C1 segment of cervical spinal cord (tissue), 14 donors: Measurements from ENCODE around the gene XYLT1.

Source experiments
- DNase-seq, 14 donors: peaks; one replicate each; lab custom pipeline; 2025; lab: John Stamatoyannopoulos, UW

XYLT1 gene

GRCh38 chr16:17160285-17160853 is 310.4 kb downstream of the XYLT1 start:
- peak in 1 of 14 donors; percentile 13 for DNase-seq

- DNase-seq: no peak
Measured at GRCh38 chr16:17159617-17160016, 311.1 kb downstream of the XYLT1 start.

GRCh38 chr16:17155936-17156335 is 314.8 kb downstream of the XYLT1 start:
- DNase-seq: no peak

GRCh38 chr16:17155485-17155884 is 315.3 kb downstream of the XYLT1 start:
- no peak for DNase-seq

- DNase-seq: peak in 1 of 14 donors; percentile 19
Measured at GRCh38 chr16:17154981-17155380, 315.8 kb downstream of the XYLT1 start.

- no peak for DNase-seq
Measured at GRCh38 chr16:17152311-17152710, 318.4 kb downstream of the XYLT1 start.

GRCh38 chr16:17151335-17151734 is 319.4 kb downstream of the XYLT1 start:
- no peak for DNase-seq

- no peak for DNase-seq
Measured at GRCh38 chr16:17149904-17150483, 320.8 kb downstream of the XYLT1 start.

GRCh38 chr16:17147942-17148341 is 322.8 kb downstream of the XYLT1 start:
- DNase-seq: no peak

- DNase-seq: no peak
Measured at GRCh38 chr16:17145029-17145428, 325.7 kb downstream of the XYLT1 start.

GRCh38 chr16:17144431-17144830 is 326.3 kb downstream of the XYLT1 start:
- no peak for DNase-seq

- no peak for DNase-seq
Measured at GRCh38 chr16:17143546-17144419, 327.0 kb downstream of the XYLT1 start.

- DNase-seq: no peak
Measured at GRCh38 chr16:17138801-17139200, 332.0 kb downstream of the XYLT1 start.

- no peak for DNase-seq
Measured at GRCh38 chr16:17135439-17135838, 335.3 kb downstream of the XYLT1 start.

GRCh38 chr16:17134586-17134985 is 336.2 kb downstream of the XYLT1 start:
- DNase-seq: no peak

GRCh38 chr16:17133851-17134250 is 336.9 kb downstream of the XYLT1 start:
- no peak for DNase-seq

- no peak for DNase-seq
Measured at GRCh38 chr16:17131351-17131750, 339.4 kb downstream of the XYLT1 start.

- no peak for DNase-seq
Measured at GRCh38 chr16:17130733-17131132, 340.0 kb downstream of the XYLT1 start.

- peak in 2 of 14 donors; percentile 0 to 8 for DNase-seq
Measured at GRCh38 chr16:17129971-17130370, 340.8 kb downstream of the XYLT1 start.

GRCh38 chr16:17128791-17129190 is 342.0 kb downstream of the XYLT1 start:
- DNase-seq: no peak

GRCh38 chr16:17126156-17126555 is 344.6 kb downstream of the XYLT1 start:
- no peak for DNase-seq

- no peak for DNase-seq
Measured at GRCh38 chr16:17125671-17126070, 345.1 kb downstream of the XYLT1 start.
